HepG2 (cell line): ENCODE results near the gene ZNF440. TPM values are rescaled to one million over a fixed set of nuclear protein-coding genes. Genes with fewer than 3 reads are reported as not detected.
"Not testable (repeated sequence)": the region's sequence is repeated elsewhere in the genome, so short reads cannot be mapped to it uniquely, and the experiment has no call there.

Source experiments
- CEBPG ChIP-seq: IDR thresholded peaks from 2 replicates; pipeline ENCODE4 v1.6.1; 2016
- FOXK1 ChIP-seq: sonication (generic); formaldehyde crosslinking; IDR thresholded peaks from 2 replicates; pipeline ENCODE4 v1.4.0; 2020; ENCODE audit warnings: low read depth, missing genetic modification reagents, borderline replicate concordance
- GFI1 ChIP-seq: sonication (generic); formaldehyde crosslinking; IDR thresholded peaks from 2 replicates; pipeline ENCODE4 v1.5.0; 2020; ENCODE audit warnings: missing genetic modification reagents, mild to moderate bottlenecking, borderline replicate concordance
- HDAC1 ChIP-seq: sonication (generic); formaldehyde crosslinking; IDR thresholded peaks from 2 replicates; pipeline ENCODE4 v1.5.1; 2020; ENCODE audit warnings: mild to moderate bottlenecking, missing genetic modification reagents
- ISL2 ChIP-seq: sonication (generic); formaldehyde crosslinking; IDR thresholded peaks from 2 replicates; pipeline ENCODE4 v1.5.0; 2020; ENCODE audit warnings: missing genetic modification reagents
- KDM6A ChIP-seq: IDR thresholded peaks from 2 replicates; pipeline ENCODE4 v1.6.1; 2016; ENCODE audit warnings: low read depth
- KMT2A ChIP-seq: sonication (generic); formaldehyde crosslinking; IDR thresholded peaks from 2 replicates; pipeline ENCODE4 v1.4.0; 2020; ENCODE audit warnings: missing genetic modification reagents
- MED1 ChIP-seq: sonication (generic); formaldehyde crosslinking; IDR thresholded peaks from 2 replicates; pipeline ENCODE4 v1.4.0; 2020; ENCODE audit warnings: missing genetic modification reagents
- MTA1 ChIP-seq: sonication (generic); formaldehyde crosslinking; IDR thresholded peaks from 2 replicates; pipeline ENCODE4 v1.4.0; 2020; ENCODE audit warnings: missing genetic modification reagents, mild to moderate bottlenecking, borderline replicate concordance
- REPIN1 ChIP-seq: sonication (generic); formaldehyde crosslinking; IDR thresholded peaks from 2 replicates; pipeline ENCODE4 v1.8.0; 2022; ENCODE audit warnings: missing genetic modification reagents, low read depth, mild to moderate bottlenecking, borderline replicate concordance
- SAP130 ChIP-seq: IDR thresholded peaks from 2 replicates; pipeline ENCODE4 v1.6.1; 2016; ENCODE audit warnings: low read depth
- SOX13 ChIP-seq, 3 experiments: fragments of 450-650 bp in 1 of 3; sonication (generic) in 1 of 3; formaldehyde crosslinking in 1 of 3; IDR thresholded peaks in 2 of 3; conservative IDR thresholded peaks in 1 of 3; 2 replicates each; pipeline versions ENCODE4 v1.5.0 to v1.6.1; 2016 to 2020; ENCODE audit warnings: antibody characterized with exemption in 1 of 3, mild to moderate bottlenecking in 1 of 3, missing compliant biosample characterization in 1 of 3, missing genetic modification reagents in 1 of 3, moderate library complexity in 1 of 3
- ZNF317 ChIP-seq: sonication (generic); formaldehyde crosslinking; IDR thresholded peaks from 2 replicates; pipeline ENCODE4 v1.5.0; 2020; ENCODE audit warnings: mild to moderate bottlenecking, missing genetic modification reagents
- ZNF460 ChIP-seq: sonication (generic); formaldehyde crosslinking; IDR thresholded peaks from 2 replicates; pipeline ENCODE4 v1.5.1; 2020; ENCODE audit warnings: missing genetic modification reagents, mild to moderate bottlenecking, borderline replicate concordance
- ZNF556 ChIP-seq: sonication (generic); formaldehyde crosslinking; IDR thresholded peaks from 2 replicates; pipeline ENCODE4 v1.4.0; 2020; ENCODE audit warnings: mild to moderate bottlenecking, missing genetic modification reagents, borderline replicate concordance
- ZNF644 ChIP-seq: IDR thresholded peaks from 2 replicates; pipeline ENCODE4 v1.6.1; 2016; ENCODE audit warnings: low read depth
- ZNF761 ChIP-seq: sonication (generic); formaldehyde crosslinking; conservative IDR thresholded peaks from 2 replicates; pipeline ENCODE4 v1.4.0; 2020; ENCODE audit warnings: mild to moderate bottlenecking, missing genetic modification reagents
- polyA plus RNA-seq, 8 experiments: library from polyadenylated mRNA; depleted of rRNA in 3 of 8; stranded (reverse) in 7 of 8; unstranded in 1 of 8; fragments of >200 nt; fragmentation: Illumina TruSeq in 4 of 8; extraction: Trizol in 4 of 8; gene quantifications; 2 replicates each; pipeline versions ENCODE4 v1.2.1 to v1.2.3, GENCODE V29; 2011 to 2016; ENCODE audit warnings: low read depth in 4 of 8, missing spikeins in 1 of 8, mixed read lengths in 1 of 8; ENCODE audit not compliant: insufficient read depth in 1 of 8
- total RNA-seq, 5 experiments: library from RNA; depleted of rRNA; stranded (reverse); fragments of >200 nt; fragmentation: Illumina TruSeq; extraction: Trizol; gene quantifications; 2 replicates each; pipeline ENCODE4 v1.2.3, GENCODE V29; 2016; ENCODE audit warnings: low read depth in 1 of 5
- TF ChIP-seq, protein P1 (sequence below): sonication (generic); formaldehyde crosslinking; IDR thresholded peaks from 2 replicates; pipeline ENCODE4 v1.5.0; 2020; ENCODE audit warnings: mild to moderate bottlenecking, missing genetic modification reagents
- TF ChIP-seq, protein P2 (sequence below): sonication (generic); formaldehyde crosslinking; IDR thresholded peaks from 2 replicates; pipeline ENCODE4 v1.4.0; 2020; ENCODE audit warnings: missing genetic modification reagents, mild to moderate bottlenecking, borderline replicate concordance
- TF ChIP-seq, protein P3 (sequence below): IDR thresholded peaks from 2 replicates; pipeline ENCODE4 v1.4.0; 2020; ENCODE audit warnings: mild to moderate bottlenecking, missing genetic modification reagents
- TF ChIP-seq, protein P4 (sequence below): sonication (generic); formaldehyde crosslinking; IDR thresholded peaks from 2 replicates; pipeline ENCODE4 v1.5.0; 2020; ENCODE audit warnings: mild to moderate bottlenecking, missing genetic modification reagents, borderline replicate concordance

Gene ZNF440
- total and polyA plus RNA-seq, 2 of the 13 experiments (the other 11 are each of a cell fraction or from before 2014, with no cell fraction given), result 2.7 to 12.4 TPM

DNA sequence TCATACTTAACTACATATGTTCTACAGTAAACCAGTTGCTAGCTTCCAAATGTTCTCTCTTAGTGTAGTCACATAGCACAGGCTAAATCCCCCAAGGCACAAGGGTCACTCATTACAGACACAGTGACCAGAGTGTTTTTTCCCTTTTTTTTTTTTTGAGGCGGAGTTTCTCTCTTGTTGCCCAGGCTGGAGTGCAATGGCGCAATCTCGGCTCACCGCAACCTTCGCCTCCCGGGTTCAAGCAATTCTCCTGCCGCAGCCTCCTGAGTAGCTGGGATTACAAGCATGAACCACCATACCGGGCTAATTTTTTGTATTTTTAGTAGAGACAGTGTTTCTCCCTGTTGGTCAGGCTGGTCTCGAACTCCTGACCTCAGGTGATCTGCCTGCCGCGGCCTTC, 37.4 kb upstream of the ZNF440 start (continued):
- TF ChIP-seq, protein P1, sequence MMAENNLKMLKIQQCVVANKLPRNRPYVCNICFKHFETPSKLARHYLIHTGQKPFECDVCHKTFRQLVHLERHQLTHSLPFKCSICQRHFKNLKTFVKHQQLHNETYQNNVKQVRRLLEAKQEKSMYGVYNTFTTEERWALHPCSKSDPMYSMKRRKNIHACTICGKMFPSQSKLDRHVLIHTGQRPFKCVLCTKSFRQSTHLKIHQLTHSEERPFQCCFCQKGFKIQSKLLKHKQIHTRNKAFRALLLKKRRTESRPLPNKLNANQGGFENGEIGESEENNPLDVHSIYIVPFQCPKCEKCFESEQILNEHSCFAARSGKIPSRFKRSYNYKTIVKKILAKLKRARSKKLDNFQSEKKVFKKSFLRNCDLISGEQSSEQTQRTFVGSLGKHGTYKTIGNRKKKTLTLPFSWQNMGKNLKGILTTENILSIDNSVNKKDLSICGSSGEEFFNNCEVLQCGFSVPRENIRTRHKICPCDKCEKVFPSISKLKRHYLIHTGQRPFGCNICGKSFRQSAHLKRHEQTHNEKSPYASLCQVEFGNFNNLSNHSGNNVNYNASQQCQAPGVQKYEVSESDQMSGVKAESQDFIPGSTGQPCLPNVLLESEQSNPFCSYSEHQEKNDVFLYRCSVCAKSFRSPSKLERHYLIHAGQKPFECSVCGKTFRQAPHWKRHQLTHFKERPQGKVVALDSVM (CRISPR knock-in tag), result peak; percentile 94
- TF ChIP-seq ZNF644 (peak; percentile 17; the same call in 1 of the 2 replicates), MTA1 (CRISPR knock-in tag) (0 out of 2 replicates have a peak, but pooled peaks have one; percentile 47), ZNF761 (CRISPR knock-in tag) (0 out of 2 replicates have a peak, but pooled peaks have one; percentile 63), GFI1 (CRISPR knock-in tag) (peak; percentile 86), SAP130 (CRISPR knock-in tag) (peak; percentile 68), ZNF460 (CRISPR knock-in tag) (peak; percentile 88; the same call in 1 of the 2 replicates), FOXK1 (CRISPR knock-in tag) (0 out of 2 replicates have a peak, but pooled peaks have one; percentile 41), HDAC1 (CRISPR knock-in tag) (peak; percentile 41), ZNF556 (CRISPR knock-in tag) (peak; percentile 58; the same call in 1 of the 2 replicates), KDM6A (peak; percentile 53; the same call in 1 of the 2 replicates), ISL2 (peak; percentile 49; the same call in 1 of the 2 replicates), SOX13 (CRISPR knock-in tag; conservative IDR thresholded peaks at IDR 0.05 in 1 of 2, IDR thresholded peaks at IDR 0.05 in 1 of 2) (peak in 1 of 2 experiments; percentile 50; a peak in 2 of 4 replicates), REPIN1 (CRISPR knock-in tag) (peak; percentile 23; the same call in 1 of the 2 replicates), MED1 (CRISPR knock-in tag) (peak; percentile 34), CEBPG (CRISPR knock-in tag) (peak; percentile 92), KMT2A (CRISPR knock-in tag) (0 out of 2 replicates have a peak, but pooled peaks have one; percentile 45), ZNF317 (0 out of 2 replicates have a peak, but pooled peaks have one; percentile 28)
- TF ChIP-seq, protein P2, sequence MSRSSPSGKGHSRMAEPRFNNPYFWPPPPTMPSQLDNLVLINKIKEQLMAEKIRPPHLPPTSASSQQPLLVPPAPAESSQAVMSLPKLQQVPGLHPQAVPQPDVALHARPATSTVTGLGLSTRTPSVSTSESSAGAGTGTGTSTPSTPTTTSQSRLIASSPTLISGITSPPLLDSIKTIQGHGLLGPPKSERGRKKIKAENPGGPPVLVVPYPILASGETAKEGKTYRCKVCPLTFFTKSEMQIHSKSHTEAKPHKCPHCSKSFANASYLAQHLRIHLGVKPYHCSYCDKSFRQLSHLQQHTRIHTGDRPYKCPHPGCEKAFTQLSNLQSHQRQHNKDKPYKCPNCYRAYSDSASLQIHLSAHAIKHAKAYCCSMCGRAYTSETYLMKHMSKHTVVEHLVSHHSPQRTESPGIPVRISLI (CRISPR knock-in tag), result peak; percentile 99
- TF ChIP-seq, protein P3, sequence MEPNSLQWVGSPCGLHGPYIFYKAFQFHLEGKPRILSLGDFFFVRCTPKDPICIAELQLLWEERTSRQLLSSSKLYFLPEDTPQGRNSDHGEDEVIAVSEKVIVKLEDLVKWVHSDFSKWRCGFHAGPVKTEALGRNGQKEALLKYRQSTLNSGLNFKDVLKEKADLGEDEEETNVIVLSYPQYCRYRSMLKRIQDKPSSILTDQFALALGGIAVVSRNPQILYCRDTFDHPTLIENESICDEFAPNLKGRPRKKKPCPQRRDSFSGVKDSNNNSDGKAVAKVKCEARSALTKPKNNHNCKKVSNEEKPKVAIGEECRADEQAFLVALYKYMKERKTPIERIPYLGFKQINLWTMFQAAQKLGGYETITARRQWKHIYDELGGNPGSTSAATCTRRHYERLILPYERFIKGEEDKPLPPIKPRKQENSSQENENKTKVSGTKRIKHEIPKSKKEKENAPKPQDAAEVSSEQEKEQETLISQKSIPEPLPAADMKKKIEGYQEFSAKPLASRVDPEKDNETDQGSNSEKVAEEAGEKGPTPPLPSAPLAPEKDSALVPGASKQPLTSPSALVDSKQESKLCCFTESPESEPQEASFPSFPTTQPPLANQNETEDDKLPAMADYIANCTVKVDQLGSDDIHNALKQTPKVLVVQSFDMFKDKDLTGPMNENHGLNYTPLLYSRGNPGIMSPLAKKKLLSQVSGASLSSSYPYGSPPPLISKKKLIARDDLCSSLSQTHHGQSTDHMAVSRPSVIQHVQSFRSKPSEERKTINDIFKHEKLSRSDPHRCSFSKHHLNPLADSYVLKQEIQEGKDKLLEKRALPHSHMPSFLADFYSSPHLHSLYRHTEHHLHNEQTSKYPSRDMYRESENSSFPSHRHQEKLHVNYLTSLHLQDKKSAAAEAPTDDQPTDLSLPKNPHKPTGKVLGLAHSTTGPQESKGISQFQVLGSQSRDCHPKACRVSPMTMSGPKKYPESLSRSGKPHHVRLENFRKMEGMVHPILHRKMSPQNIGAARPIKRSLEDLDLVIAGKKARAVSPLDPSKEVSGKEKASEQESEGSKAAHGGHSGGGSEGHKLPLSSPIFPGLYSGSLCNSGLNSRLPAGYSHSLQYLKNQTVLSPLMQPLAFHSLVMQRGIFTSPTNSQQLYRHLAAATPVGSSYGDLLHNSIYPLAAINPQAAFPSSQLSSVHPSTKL (CRISPR knock-in tag), result peak; percentile 78
- TF ChIP-seq, protein P4, sequence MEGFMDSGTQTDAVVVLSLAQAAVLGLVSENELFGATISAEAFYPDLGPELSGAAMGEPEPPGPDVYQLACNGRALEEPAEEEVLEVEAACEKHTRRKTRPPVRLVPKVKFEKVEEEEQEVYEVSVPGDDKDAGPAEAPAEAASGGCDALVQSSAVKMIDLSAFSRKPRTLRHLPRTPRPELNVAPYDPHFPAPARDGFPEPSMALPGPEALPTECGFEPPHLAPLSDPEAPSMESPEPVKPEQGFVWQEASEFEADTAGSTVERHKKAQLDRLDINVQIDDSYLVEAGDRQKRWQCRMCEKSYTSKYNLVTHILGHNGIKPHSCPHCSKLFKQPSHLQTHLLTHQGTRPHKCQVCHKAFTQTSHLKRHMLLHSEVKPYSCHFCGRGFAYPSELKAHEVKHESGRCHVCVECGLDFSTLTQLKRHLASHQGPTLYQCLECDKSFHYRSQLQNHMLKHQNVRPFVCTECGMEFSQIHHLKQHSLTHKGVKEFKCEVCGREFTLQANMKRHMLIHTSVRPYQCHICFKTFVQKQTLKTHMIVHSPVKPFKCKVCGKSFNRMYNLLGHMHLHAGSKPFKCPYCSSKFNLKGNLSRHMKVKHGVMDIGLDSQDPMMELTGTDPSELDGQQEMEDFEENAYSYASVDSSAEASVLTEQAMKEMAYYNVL (CRISPR knock-in tag), result 0 out of 2 replicates have a peak, but pooled peaks have one; percentile 43
- TF ChIP-seq SOX13 (IDR thresholded peaks at IDR 0.05), result not testable (repeated sequence)
